DMS79 treated with DMSO at 0.1 percent for 48 hours (cell line): ENCODE results near the gene ZBTB12.

Experiments
- DNase-seq: peaks from one replicate; lab custom pipeline; 2025; lab: John Stamatoyannopoulos, UW

The ZBTB12 gene

DNA sequence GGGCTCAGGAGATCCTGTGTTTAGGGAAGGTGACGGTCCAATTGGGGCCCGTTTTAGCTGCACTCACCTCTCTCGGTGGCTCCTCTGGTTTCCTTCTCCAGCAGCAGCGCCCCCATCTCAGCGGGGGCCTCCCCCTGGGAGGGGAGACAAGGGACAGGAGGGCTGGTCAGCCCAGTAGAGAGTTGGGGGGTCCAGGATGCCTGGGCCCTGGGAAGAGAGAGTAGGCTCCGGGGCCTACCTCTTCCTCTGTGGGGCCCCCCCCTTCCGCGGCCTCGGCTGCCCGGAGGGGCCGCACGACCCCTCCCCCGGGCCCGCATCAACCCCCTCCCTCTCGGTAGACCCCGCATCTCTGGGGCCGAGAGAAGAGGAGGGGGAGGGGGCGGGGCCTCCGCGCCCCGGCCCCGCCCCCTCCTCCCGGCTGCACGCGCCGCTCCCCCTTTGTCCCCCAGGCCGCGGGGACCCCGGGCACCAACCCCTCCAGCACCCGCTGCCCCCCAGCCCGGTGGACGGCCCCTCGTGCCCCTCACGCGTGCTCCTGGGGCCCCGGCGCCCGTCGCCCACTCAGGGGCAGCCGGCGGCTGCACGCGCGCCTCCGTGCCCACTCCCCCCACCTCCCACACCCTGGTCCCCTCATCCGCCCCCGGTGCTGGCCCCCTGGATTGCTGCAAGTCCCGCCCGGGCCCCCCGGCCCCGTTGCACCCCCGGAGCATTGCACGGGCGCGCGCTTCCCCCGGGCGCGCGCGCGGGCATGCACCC is 4.9 kb downstream of the ZBTB12 start:
- no peak for DNase-seq

DNA sequence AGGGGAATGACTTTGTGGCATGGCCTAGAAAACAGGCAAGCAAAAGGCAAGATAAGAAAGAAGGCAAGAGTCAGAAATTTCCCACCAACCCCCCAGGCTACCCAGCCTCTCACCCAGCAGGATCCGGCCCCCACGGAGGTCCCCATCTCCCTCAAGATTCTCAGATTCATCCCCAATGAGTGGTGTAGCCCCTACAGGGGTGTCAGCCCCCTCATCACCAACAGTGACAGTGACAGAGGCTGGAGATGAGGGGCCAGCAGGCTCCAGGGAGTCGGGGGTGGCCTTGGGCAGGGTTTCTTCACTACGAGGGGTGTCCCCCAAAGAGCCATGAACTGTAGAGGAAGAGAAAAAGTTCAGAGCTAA is 5.4 kb downstream of the ZBTB12 start:
- no peak for DNase-seq

DNA sequence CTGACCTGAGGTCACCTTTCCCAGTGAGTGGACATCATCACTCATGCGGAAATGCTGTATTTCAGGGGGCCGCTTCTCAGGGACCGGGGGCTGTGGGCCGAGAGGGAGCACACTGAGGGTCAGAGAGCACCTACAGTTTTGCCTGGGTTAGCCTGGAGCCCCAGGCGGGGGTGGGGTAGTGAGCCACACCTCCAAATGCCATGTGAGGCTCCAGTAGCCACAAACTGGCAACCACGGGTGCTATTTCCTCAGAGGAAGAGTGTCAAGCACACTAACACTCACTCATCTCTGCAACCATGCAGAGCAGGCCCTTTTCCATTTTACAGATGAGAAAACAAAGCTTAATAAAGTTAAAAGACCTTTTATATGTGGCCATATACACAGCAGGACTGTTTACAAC is 9.1 kb downstream of the ZBTB12 start:
- DNase-seq, result no peak

DNA sequence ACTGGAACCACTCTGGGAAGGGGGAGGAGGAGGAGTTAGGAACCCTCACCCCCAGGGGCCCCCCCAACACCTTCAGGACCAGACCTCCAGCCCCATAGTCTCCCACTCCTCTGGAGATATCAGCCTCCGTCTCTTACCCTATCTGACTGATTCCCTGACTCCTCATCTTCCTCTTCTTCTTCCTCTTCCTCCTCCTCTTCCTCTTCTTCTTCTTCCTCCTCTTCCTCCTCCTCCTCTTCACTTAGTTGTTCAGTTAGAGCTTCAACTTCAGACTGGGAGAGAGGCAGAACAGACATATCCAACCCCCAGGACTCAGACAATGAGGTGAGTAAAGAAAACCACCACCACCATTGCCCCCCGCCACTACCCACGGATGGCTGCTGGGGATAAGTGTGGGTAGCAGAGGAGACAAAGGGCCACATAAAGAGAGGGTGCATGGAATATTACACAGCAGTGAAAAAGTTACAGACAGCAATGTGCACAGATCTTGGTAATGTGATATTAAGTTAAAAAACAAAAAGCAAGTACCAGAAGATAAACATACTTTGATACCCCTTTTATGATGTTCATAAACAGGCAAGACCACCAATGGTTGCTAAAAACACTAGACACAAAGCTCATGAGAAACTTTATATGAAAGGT is 12.4 kb downstream of the ZBTB12 start:
- no peak for DNase-seq

DNA sequence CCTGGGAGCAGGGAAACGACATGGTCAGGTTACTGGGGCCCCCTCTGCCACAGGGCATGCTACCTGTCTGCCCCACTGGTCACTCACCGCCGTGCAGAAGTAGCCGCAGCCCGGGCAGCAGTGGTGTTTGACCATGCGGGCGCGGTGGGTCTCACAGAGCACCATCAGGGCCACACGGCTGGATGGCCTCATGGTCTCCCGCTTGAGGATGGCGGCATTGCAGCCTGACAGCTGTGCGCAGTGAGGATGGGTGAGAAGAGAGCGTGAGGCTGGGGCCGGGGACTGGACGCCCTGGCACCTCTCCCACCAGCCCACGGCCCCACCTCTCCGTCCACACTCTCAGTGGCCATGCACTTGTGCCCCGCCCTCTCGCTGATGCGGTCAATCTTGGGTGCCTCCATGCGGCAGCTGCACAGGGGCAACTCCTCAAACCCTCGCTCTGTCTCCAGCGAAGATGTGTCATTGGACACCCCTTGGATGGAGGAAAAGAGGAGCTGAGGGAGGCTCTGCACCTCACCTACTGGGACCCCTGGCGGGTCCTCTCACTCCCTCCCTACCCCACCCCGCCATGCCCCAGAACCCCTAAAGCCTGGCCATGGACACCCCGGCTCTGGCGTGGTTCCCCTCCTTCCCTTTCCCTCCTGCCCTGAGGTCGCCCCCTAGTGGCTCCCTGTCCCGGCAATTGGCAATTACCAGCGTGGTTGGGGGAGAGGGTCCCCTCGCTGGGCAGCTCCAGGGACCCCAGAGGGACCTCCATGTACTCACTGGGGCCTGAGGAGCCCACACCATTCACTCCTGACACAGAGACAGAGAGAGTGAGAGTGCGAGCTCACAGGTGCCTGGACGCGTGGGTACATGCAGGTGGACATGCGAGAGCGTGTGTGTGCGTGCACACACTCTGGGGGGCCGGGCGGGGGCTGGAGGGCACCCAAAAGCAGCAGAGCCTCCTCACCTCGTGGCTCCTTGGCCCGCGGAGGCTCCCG is 13.3 kb downstream of the ZBTB12 start:
- no peak for DNase-seq

DNA sequence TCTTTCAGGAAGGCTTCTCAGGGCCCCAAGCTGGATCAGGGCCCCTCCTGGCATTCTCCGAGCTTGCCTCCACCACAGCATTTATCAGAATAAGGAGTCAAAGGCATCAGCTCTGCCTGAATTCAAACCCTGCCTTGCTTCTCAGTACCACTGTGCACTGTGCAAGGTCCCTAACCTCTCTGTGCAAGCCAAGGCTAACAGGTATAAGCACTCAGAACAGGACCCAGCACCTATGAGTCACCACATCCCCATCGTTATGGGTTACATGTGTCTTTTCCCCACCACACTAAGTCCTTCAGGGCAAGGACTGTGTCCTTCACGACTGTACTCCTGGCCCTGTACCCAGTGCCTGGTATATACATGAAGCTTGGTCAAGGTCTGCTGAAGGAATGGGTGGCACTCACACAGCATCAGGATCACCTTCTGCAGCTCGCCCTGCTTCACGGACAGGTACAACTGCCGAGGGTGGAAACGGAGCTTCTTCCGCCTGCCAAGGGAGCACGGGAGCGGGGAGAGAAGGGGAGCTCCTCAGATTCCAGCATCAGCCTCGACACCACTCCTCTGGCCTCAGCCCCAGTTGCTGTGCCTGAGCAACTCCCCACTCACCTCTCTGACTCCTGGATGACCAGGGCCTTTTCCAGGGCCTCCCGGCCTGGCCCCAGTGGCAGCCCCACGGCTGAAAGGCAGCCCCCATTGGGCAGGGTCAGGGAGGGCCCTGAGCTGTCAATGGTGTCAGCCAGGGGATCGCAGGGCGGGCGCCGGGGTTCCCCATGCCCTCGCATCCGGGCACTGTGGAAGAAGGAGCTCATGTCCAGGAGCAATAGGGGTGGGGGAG is 14.5 kb downstream of the ZBTB12 start:
- DNase-seq, result no peak

DNA sequence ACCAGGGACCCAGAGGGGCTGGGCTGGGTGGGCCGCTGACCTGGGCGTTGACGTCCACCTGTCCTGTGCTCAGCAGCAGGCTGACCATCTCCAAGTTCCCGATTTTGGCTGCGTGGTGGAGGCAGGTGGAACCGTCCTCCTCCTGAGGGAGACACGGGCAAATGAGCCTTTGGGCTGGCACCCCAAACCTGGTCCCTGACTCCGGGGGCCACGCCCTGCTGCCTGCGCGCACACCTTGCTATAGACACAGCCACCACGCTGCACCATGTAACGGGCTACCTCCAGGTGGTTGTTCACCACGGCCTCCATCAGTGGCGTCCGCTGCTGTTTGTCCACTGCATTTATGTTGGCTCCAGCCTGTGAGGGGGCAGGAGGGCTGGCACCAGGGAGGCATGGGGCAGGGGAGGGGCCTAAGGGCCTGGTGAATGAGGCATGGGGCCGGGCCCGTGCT is 15.3 kb downstream of the ZBTB12 start:
- DNase-seq, result no peak

DNA sequence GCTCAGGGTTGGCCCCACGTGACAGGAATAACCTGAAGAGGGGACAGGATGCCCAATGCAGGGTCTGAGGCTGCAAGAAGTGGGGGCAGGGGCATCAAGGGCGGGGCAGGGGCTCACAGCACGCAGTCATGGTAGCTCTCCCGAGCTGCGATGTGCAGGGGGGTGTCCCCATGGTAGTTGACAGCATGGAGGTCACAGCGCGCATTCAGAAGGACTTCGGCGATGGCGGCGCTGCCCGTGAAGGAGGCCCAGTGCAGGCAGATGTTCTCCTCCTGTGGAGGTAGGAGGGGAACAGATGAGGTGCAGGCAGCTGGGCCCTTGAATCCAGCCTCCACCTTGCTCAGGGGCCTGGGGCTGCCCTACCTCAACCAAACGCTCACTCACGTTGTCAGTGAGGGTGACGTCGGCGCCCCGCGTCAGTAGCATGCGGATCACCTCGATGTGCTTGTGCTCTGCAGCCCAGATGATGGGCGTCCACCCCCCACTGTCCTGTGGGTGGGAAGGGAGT is 17.3 kb downstream of the ZBTB12 start:
- no peak for DNase-seq

DNA sequence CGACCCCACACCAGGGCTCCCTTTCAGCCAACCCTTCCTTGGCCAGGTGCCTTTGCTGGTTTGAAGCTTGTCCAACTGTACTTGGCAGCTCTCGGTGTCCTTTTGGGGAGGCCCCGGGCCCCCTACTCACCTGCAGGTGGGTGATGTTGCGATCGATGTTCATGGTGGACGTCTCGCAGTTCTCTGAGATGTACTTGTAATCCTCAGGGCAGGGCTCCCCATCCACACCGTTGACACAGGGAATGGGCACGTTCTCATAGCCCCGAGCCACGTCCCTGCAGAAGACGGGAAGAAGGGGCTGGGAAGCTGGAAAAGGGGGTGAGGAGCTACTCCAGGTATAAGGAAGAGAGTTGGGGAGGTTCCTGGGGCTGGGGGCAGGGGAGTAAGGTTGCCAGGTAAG is 18.2 kb downstream of the ZBTB12 start:
- no peak for DNase-seq

DNA sequence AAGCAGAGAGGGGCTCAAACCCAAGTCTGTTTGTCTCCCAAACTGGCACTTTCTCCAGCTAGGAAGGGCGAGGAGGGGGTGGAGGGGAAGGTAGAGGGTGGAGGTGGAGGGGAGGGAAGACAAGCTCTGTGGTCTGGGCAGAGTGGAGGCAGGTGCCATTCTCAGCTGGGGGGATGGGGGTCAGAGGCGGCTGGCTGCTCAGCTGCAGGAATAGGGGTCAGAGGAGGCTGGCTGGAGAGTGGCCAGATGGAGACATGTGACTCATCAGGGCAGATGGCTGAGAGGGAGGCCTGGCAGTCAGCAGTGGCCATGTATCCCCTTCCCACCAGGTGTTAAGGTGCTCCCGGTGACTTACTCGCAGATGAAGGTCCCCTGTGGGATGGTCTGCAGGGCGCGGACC is 19.5 kb downstream of the ZBTB12 start:
- DNase-seq, result no peak

DNA sequence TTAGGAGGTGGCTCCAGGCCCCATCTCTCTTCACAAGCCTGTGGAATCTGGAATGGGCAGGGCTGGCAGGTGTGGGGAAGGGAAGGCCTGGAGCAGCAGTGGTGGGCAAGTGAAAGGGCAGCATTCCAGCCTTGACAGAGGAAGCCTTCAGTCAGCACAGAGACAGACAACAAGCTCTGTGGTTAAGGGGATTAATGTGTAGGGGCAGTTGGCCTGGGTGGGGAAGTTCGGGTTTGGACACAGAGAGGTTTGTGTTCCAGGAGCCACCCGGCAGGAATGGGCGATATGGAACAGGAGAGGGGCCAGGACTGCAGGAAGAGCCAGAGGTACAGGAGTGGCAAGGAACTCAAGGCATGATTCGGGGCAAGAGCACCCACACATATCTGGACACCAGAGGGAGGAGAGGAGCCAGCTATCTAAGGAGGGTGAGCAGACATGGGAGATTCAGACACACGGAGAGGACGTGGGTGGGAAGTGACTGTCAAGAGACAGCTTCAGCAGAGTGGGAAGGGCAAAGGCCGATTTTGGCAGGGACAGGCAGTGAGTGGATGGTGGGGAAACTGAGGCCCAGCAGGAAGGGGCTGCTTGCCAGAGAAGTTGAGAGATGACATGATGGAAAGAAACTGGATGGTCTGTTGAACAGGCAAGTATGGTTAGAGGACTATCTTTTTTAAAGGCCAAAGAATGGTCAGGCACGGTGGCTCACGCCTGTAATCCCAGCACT is 20.6 kb downstream of the ZBTB12 start:
- no peak for DNase-seq

DNA sequence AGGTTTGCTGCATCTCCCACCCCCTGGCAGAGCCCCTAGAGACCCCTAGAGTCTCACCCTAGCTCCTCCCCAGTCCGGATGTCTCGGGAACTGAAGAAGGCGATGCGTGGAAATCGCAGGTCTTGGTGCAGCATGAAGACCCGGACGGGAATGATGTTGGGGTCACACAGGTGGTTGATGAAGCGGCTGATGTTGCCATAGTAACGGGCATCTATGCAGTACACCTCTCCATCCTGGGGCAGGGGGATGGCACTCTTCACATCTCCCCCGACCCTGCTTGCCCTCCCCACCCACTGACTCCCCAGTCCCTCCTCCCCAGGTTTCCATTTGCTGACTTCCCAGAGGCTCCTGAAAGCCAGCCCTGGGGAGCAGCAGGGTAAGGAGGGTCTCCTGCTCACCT is 21.3 kb downstream of the ZBTB12 start:
- no peak for DNase-seq

DNA sequence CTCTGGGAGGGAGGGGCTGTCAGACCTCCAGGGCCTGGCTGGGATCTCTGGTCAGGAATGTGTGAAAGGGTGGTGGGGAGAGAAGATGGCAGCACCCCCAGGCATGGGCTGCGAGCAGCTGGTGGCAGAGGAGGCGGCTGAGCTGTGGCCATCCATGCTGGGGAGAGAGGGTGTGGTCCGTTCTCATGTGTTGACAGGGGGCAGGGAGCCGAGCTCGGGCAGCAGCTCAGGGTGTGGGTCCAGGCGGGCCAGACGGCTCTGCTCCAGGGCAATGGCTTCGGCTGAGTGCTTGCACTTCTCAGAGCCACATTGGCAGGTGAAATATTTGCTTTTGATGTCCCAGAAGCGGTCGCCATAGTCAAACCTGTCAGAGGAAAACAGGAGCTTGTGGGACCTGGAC is 22.0 kb downstream of the ZBTB12 start:
- no peak for DNase-seq

DNA sequence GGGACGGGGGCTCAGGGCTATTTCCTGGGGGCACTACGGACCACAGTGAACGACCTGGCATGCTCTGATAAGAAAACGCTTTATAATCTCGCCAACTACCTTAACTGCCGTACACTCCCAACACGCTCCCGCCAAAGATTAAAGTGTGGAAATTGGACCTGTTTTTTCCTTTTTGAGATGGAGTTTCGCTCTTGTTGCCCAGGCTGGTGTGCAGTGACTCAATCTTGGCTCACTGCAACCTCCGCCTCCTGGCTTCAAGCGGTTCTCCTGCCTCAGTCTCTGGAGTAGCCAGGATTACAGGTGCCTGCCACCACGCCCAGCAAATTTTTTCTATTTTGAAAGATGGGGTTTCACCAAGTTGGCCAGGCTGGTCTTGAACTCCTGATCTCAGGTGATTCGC is 22.7 kb downstream of the ZBTB12 start:
- no peak for DNase-seq

DNA sequence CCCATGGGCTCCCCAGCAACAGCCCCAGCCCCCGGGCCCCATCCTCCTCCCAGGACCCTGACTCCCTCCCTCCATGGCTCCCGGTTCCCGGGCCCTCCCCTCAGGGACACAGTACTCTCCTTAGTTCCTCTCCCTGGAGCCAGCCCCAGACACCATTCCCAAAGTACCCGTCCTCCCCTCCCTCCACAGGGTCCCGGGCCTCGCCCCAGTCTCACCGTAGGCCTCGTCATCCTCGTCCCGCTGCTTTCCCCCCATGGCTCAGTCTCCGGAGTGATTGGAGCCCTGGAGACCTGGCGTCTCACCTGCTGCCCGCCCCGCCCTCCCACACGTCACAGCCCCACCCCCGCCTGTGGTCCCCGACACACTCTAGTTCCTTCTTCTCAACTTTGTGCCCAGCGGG is 23.2 kb downstream of the ZBTB12 start, which contains the start of gene SLC44A4:
Gene SLC44A4 (minus strand): TSS at position 272 of the 400 bp plus-strand sequence. CDS start 17 bp downstream, at position 255.
- DNase-seq, result no peak

DNA sequence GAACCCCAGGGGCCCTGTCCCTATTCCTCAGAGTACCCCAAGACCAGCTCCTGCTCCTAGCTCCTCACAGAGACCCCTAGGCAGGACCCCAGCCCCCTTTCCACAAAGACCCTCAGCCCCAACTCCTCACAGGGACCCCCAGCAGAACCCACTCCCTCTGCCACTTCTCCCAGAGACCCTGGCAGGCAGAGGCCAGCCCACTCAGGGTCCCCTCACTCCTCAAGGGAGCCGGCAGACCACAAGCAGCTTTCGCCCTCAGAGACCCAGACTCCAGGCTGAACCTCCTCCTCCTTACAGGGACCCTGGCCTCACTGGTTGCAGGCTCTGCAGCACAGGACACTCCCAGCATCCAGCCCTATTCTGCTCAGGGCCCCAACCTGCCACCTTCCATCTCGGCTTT is 23.7 kb downstream of the ZBTB12 start:
- DNase-seq, result no peak

DNA sequence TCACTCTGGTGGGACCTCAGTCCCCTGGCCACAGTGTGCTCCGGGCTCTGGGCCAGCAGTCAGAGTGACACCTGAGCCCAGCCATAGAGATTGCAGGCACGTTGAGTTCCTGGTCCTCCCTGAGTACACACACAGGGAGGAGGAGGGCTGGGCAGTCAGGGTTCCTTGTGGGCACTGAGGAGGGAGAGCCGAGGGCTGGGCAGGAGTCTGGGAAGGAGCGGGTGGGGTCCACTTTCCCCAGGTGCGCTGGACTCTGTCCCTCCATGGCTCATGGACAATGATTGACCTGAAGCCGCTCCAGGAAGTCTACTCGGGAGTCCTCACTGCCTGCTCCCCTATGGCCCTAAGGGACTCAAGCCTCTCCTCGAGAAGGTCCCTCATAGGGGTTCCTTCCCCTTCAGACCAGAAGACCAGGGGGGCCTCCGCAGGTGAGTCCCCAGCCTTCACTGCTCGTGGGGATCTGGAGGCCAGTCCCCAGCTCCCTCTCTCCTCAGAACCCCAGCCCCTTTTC is 24.2 kb downstream of the ZBTB12 start:
- DNase-seq, result peak; percentile 41

DNA sequence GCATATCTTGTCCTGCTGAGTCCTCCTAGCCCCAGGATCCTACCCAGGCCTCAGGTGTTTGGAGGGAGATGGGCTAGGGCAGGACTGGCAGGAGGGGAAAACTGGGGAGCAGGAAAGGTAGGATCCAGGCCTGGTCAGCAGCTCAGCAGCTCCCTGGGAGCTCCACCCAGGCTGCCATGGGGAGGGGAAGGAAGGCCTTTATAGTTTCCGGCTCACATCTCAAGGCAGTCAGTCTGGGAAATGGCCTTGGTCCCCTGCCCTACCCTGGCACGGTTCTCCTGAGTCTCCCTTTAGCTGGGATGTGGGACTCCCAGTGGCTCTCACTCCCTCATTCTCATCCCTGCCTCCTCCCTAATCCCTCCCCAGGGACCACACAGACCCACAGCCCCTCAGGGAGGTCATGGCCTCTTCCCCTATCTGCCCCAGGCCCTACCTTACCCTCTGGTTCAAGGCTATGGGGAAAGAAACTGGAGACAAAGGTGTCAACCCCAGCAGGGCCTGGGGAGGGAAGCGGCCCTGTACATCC is 24.7 kb downstream of the ZBTB12 start:
- no peak for DNase-seq

DNA sequence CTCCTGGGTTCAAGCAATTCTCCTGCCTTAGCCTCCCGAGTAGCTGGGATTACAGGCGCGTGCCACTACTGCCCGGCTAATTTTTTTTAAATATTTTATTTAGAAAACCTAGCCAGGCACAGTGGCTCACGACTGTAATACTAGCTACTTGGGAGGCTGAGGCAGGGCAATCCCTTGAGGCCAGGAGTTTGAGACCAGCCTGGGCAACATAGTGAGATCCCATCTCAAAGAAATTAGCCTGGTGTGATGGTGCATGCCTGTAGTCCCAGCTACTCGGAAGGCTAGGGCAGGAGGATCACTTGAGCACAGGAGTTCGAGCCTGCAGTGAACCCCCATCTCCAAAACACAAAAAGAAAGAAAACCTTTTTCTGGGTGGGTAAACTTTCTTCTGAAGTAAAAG is 25.5 kb downstream of the ZBTB12 start:
- DNase-seq, result no peak

DNA sequence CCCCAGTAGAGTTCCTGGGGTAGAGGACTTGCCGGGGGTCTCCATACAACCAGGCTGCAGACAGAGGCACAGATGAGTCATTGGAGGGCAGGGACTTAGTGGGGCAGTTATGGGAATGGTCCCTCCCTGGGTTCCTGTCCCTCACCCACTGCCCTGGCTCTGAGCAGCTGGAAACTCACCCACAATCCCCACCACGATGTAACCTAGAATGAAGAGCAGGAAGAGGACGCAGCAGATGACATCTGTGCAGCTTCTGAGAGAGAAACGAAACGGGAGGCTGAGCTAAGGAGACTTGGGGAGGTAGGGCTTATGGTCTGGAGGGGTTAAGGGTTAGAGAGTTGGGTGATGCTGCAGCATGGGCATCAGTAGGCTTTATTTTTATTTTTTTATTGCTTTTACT is 26.0 kb downstream of the ZBTB12 start:
- no peak for DNase-seq
